ENCODE results near the gene SBF1.
"Not testable (repeated sequence)": the region's sequence is repeated elsewhere in the genome, so short reads cannot be mapped to it uniquely, and the experiment has no call there.

The SBF1 gene

GRCh38 chr22:50439871-50440331 lies 34.9 kb downstream of the SBF1 start:
- no peak overlapping the region for H3K4me3 ChIP-seq (ENCODE audit: low read depth, low read length)
- no peak overlapping the region for H3K27ac ChIP-seq (ENCODE audit: low read depth, low read length)
- no peak overlapping the region for H3K9ac ChIP-seq (ENCODE audit: low read depth, low read length)
- no peaks in the 10 kb centered on the region for H3K4me1 ChIP-seq (ENCODE audit: control insufficient read depth, insufficient read depth, low read length)
- peaks cover 61% of the 10 kb centered on the region for H3K36me3 ChIP-seq (ENCODE audit: control insufficient read depth, insufficient read depth, low read length)
- no peaks in the 10 kb centered on the region for H3K27me3 ChIP-seq (ENCODE audit: control insufficient read depth, insufficient read depth, low read length)
- no peaks in the 10 kb centered on the region for H3K9me3 ChIP-seq (ENCODE audit: control insufficient read depth, insufficient read depth, low read length)

DNA sequence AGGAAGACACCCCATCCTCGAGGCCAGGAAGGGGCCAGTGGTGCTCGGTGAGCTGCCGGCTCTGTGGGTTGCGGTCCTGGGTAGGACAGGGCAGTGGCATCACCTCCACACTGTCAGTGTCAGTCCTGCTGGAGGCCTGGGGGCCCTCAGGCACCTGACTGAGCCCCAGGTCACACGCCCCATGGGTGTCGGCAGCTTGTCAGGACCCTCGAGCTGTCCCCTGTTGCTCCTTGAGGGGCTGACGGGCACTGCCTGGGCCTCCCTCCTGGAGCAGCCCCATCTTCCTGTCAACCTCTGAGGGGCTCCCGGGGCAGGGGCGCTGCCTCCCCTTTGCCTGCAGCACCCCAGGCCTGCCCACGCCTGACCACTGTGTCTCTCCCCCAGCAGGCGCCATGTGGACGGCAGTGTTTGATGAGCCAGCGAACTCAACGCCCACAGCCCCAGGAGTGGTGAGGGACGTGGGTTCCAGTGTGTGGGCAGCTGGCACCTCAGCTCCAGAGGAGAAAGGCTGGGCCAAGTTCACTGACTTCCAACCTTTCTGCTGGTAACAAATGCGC lies 35.4 kb downstream of the SBF1 start:
- Histone ChIP-seq H3K27ac (ENCODE audit: low read depth, low read length) (no peak overlapping the region), H3K9me3 (ENCODE audit: control insufficient read depth, insufficient read depth, low read length) (no peaks in the 10 kb centered on the region), H3K4me1 (ENCODE audit: control insufficient read depth, insufficient read depth, low read length) (no peaks in the 10 kb centered on the region), H3K36me3 (ENCODE audit: control insufficient read depth, insufficient read depth, low read length) (peaks cover 58% of the 10 kb centered on the region), H3K4me3 (ENCODE audit: low read depth, low read length) (no peak overlapping the region), H3K27me3 (ENCODE audit: control insufficient read depth, insufficient read depth, low read length) (no peaks in the 10 kb centered on the region), H3K9ac (ENCODE audit: low read depth, low read length) (no peak overlapping the region)

GRCh38 chr22:50438305-50439275 lies 36.2 kb downstream of the SBF1 start:
- no peaks in the 10 kb centered on the region for H3K4me1 ChIP-seq (ENCODE audit: control insufficient read depth, insufficient read depth, low read length)
- no peaks in the 10 kb centered on the region for H3K27me3 ChIP-seq (ENCODE audit: control insufficient read depth, insufficient read depth, low read length)
- H3K36me3 ChIP-seq (ENCODE audit: control insufficient read depth, insufficient read depth, low read length) = peaks cover 58% of the 10 kb centered on the region
- H3K4me3 ChIP-seq (ENCODE audit: low read depth, low read length) = no peak overlapping the region
- no peak overlapping the region for H3K27ac ChIP-seq (ENCODE audit: low read depth, low read length)
- H3K9me3 ChIP-seq (ENCODE audit: control insufficient read depth, insufficient read depth, low read length) = no peaks in the 10 kb centered on the region
- no peak overlapping the region for H3K9ac ChIP-seq (ENCODE audit: low read depth, low read length)

DNA sequence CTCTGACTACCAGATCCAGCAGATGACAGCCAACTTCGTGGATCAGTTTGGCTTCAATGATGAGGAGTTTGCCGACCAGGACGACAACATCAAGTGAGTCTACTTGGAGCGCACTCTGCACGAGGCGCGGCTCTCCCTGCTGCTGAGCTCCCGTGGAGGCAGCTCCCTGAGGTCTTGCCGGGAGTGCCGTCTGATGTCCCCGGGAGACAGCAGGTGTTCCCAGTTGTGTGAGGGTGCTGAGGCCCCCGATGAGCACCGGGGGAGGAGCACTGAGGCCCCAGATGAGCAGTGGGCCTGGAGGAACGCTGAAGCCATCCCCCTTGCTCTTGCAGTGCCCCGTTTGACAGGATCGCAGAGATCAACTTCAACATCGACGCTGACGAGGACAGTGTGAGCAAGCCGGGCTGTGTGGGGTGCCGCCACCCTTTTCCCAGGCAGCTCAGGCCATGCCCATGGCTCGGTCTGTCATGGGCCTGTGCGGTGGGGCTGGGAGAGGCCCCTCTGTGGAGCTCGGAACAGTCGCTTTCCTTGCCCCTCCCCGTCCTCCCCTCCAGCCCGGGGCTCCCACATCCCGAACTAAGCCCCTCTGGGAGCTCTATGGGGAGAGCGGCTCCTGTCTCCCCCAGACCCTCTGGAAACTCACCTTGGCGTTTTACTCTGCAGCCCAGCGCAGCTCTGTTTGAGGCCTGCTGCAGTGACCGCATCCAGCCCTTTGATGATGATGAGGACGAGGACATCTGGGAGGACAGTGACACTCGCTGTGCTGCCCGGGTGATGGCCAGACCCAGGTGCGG lies 37.1 kb downstream of the SBF1 start:
- Histone ChIP-seq H3K4me3 (ENCODE audit: low read depth, low read length) (no peak overlapping the region), H3K36me3 (ENCODE audit: control insufficient read depth, insufficient read depth, low read length) (peaks cover 58% of the 10 kb centered on the region), H3K27ac (ENCODE audit: low read depth, low read length) (no peak overlapping the region), H3K9ac (ENCODE audit: low read depth, low read length) (no peak overlapping the region), H3K27me3 (ENCODE audit: control insufficient read depth, insufficient read depth, low read length) (no peaks in the 10 kb centered on the region), H3K4me1 (ENCODE audit: control insufficient read depth, insufficient read depth, low read length) (no peaks in the 10 kb centered on the region), H3K9me3 (ENCODE audit: control insufficient read depth, insufficient read depth, low read length) (no peaks in the 10 kb centered on the region)

DNA sequence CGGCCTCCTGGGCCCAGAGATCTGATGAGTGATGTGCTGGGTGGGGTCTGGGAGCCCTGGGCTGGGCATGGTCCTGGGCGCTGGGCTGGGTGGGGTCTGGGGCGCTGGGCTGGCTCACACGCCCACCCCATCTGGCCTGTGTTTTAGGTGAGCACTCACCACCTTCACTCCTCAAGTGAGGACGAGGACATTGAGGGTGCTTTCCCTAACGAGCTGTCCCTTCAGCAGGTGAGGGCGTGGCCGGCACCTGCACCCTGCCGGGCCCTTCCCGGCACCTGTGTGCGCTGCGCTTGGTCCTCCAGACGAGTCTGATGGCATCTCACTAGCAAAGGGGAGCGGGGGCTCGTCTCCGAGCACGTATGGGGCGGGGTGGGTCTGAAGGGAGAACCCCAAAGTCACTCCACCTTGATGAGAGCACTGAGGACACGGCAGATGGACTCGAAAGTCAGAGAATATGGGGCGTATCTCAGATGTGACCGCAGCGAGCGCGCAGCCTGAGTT lies 37.9 kb downstream of the SBF1 start:
- Histone ChIP-seq H3K27ac (ENCODE audit: low read depth, low read length) (no peak overlapping the region), H3K27me3 (ENCODE audit: control insufficient read depth, insufficient read depth, low read length) (no peaks in the 10 kb centered on the region), H3K36me3 (ENCODE audit: control insufficient read depth, insufficient read depth, low read length) (peaks cover 66% of the 10 kb centered on the region), H3K9ac (ENCODE audit: low read depth, low read length) (no peak overlapping the region), H3K4me1 (ENCODE audit: control insufficient read depth, insufficient read depth, low read length) (no peaks in the 10 kb centered on the region), H3K4me3 (ENCODE audit: low read depth, low read length) (no peak overlapping the region), H3K9me3 (ENCODE audit: control insufficient read depth, insufficient read depth, low read length) (no peaks in the 10 kb centered on the region)

GRCh38 chr22:50436015-50436830 lies 38.6 kb downstream of the SBF1 start:
- Histone ChIP-seq H3K9me3 (ENCODE audit: control insufficient read depth, insufficient read depth, low read length) (no peaks in the 10 kb centered on the region), H3K9ac (ENCODE audit: low read depth, low read length) (no peak overlapping the region), H3K27me3 (ENCODE audit: control insufficient read depth, insufficient read depth, low read length) (no peaks in the 10 kb centered on the region), H3K27ac (ENCODE audit: low read depth, low read length) (no peak overlapping the region), H3K36me3 (ENCODE audit: control insufficient read depth, insufficient read depth, low read length) (peaks cover 72% of the 10 kb centered on the region), H3K4me3 (ENCODE audit: low read depth, low read length) (no peak overlapping the region), H3K4me1 (ENCODE audit: control insufficient read depth, insufficient read depth, low read length) (no peaks in the 10 kb centered on the region)

- Histone ChIP-seq H3K9me3 (ENCODE audit: control insufficient read depth, insufficient read depth, low read length) (no peaks in the 10 kb centered on the region), H3K36me3 (ENCODE audit: control insufficient read depth, insufficient read depth, low read length) (peaks cover 71% of the 10 kb centered on the region), H3K4me1 (ENCODE audit: control insufficient read depth, insufficient read depth, low read length) (no peaks in the 10 kb centered on the region), H3K27me3 (ENCODE audit: control insufficient read depth, insufficient read depth, low read length) (no peaks in the 10 kb centered on the region), H3K4me3 (ENCODE audit: low read depth, low read length) (no peak overlapping the region), H3K9ac (ENCODE audit: low read depth, low read length) (no peak overlapping the region), H3K27ac (ENCODE audit: low read depth, low read length) (no peak overlapping the region)
Measured at GRCh38 chr22:50435291-50436014, 39.4 kb downstream of the SBF1 start.

GRCh38 chr22:50434849-50435248 lies 40.0 kb downstream of the SBF1 start:
- H3K4me3 ChIP-seq (ENCODE audit: low read depth, low read length) = no peak overlapping the region
- H3K9ac ChIP-seq (ENCODE audit: low read depth, low read length) = no peak overlapping the region
- no peaks in the 10 kb centered on the region for H3K4me1 ChIP-seq (ENCODE audit: control insufficient read depth, insufficient read depth, low read length)
- no peaks in the 10 kb centered on the region for H3K9me3 ChIP-seq (ENCODE audit: control insufficient read depth, insufficient read depth, low read length)
- no peak overlapping the region for H3K27ac ChIP-seq (ENCODE audit: low read depth, low read length)
- no peaks in the 10 kb centered on the region for H3K27me3 ChIP-seq (ENCODE audit: control insufficient read depth, insufficient read depth, low read length)
- H3K36me3 ChIP-seq (ENCODE audit: control insufficient read depth, insufficient read depth, low read length) = peaks cover 71% of the 10 kb centered on the region

DNA sequence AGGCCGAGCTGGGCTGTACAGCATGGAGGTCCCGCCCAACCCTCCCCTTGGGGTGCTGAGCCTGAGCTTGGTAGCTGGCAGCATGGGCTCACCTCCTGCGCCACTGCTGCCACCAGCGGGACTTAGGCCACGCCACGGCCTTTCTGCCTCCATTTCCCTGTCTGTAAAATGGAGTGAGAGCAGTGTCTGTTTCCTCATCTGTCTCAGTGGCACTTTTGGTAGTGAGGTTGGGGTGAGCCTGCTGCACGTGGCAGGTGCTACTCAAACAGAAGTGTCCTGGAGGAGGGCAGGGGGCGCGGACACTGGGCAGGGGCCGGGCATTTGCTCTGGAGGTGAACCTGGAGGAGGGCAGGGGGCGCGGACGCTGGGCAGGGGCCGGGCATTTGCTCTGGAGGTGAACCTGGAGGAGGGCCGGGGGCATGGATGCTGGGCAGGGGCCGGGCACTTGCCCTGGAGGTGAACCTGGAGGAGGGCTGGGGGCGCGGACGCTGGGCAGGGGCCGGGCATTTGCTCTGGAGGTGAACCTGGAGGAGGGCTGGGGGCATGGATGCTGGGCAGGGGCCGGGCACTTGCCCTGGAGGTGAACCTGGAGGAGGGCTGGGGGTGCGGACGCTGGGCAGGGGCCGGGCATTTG lies 41.8 kb downstream of the SBF1 start:
- not testable (repeated sequence) for H3K9me3 ChIP-seq (ENCODE audit: control insufficient read depth, insufficient read depth, low read length); H3K27ac ChIP-seq (ENCODE audit: low read depth, low read length); H3K4me1 ChIP-seq (ENCODE audit: control insufficient read depth, insufficient read depth, low read length); H3K27me3 ChIP-seq (ENCODE audit: control insufficient read depth, insufficient read depth, low read length); H3K9ac ChIP-seq (ENCODE audit: low read depth, low read length); H3K4me3 ChIP-seq (ENCODE audit: low read depth, low read length)
- H3K36me3 ChIP-seq (ENCODE audit: control insufficient read depth, insufficient read depth, low read length) = peaks cover 67% of the 10 kb centered on the region
